T-helper 2 cell (primary cell): Measurements from ENCODE around the gene C1orf167.
A peak's percentile ranks its signal among the peaks of the same experiment; 100 is the strongest.
"Not testable (repeated sequence)": the region's sequence is repeated elsewhere in the genome, so short reads cannot be mapped to it uniquely, and the experiment has no call there.

ENCODE experiments used
- DNase-seq, 5 experiments: peaks; one replicate each; pipeline versions ENCODE4 v3.0.0 to v3.0.0-alpha.2; 2012 to 2022

The C1orf167 gene

DNA sequence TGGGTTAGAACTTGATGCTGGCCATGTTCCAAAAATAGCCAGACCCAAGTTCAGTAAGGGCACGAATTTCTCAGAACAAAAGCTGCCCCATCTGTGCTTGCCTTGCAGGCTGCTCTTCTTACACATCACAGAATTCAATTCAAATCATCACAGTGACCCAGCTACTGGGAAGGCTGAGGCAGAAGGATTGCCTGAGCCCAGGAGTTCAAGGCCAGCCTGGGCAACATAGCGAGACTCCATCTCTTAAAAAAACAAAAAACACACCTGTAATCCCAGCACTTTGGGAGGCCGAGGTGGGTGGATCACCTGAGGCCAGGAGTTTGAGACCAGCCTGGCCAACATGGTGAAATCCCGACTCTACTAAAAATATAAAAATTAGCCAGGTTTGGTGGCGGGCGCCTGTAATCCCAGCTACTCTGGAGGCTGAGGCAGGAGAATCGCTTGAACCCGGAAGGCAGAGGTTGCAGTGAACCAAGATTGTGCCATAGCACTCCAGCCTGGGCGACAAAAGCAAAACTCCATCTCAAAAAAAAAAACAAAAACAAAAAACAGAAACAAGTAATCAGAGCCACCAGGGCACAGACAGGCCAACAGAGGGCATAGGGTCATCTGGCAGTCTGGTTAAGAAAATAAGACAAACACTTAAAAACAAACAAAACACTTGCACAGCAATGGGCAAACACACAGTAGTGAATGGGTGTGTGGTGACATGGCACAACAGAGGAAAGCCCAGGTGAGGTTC lies 42.1 kb downstream of the C1orf167 start:
- DNase-seq, result not testable (repeated sequence)

DNA sequence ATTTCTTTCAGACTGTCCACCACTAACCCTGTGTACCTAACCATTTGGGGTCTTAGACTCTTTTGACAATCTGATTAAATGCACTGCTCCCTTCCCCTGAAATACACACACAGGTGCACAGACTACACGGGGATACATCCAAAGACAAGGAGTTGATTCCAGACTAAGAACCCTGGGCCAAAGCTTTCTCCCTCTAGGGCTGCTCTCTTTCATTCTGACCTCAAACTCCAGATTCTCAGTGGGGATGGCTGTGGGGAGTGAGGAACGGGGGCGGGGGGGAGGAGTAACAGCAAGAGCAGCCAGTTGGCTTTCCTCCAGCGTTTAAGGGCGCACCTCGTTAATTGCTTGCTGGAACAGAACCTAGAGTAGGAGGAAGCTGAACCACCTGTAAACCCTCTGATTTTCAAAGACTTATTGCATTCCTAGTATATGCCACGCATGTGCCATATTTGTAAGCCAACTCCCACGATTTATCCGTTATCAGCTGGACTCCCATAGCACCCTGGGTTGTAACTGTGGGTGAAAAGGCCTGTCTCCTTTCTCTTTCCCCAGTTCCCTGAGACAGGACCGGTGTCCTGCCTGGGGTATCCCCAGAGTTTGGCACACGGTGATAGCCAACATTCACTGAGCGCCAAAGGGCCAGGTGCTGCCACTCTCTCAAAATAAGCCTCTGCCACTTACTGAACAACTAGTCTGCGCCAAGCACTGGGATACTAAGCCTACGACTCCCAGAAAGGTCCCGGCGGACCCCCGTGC lies 42.9 kb downstream of the C1orf167 start:
- DNase-seq, result peak in 2 of 5 experiments; percentile 3 to 37

DNA sequence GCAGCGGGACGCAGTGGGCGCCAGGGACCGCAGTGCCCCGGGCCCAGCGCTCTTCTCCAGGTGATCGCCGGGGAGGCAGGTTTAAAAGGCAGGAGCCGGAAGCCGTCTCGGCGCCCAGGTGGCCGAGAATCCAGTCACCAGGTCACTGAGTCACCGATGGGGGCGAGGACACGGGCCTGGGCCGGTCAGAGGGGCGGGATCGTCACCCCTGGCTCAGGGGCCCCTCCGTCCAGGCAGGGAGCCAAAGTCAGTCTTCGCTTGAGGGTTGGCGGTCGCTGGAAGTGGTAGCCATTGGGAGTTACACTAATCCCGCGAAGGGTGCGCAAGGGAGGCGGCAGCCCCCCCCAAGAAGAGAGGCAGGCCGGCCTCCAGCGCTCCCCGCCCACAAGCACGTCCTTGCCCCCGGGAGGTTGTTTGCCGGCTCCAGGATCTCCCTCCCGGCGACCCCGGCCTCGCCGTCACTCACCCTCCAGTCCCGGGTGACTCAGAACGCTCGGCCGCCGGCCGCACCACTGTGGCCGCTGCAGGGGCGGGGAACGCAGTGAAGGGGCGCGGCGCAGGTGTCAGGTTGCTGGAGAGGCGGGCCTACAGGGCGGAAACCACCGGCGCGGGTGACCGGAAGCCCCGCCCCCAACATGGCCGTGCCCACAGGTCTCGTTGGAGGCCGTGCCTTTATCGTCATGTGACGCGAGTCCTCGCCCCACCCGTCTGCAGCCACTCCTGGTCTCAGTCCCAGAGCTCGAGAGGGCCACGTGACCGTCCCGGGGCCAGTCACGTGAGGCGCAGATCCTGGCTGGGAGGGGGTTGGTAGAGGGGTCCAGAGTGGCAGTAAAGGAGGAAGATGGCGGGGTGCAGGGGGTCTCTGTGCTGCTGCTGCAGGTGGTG lies 43.7 kb downstream of the C1orf167 start, which contains the start of the genes CLCN6 and MTHFR:
Gene CLCN6, plus strand, starts transcription at position 770 of the 885 bp plus-strand sequence. Its CDS starts 72 bp downstream, at position 842.
Gene MTHFR, minus strand, starts transcription at position 543 of the 885 bp plus-strand sequence. CDS start 2,848 bp downstream, outside the sequence.
- DNase-seq, result peak; percentile 97 to 99 (median 98)

DNA sequence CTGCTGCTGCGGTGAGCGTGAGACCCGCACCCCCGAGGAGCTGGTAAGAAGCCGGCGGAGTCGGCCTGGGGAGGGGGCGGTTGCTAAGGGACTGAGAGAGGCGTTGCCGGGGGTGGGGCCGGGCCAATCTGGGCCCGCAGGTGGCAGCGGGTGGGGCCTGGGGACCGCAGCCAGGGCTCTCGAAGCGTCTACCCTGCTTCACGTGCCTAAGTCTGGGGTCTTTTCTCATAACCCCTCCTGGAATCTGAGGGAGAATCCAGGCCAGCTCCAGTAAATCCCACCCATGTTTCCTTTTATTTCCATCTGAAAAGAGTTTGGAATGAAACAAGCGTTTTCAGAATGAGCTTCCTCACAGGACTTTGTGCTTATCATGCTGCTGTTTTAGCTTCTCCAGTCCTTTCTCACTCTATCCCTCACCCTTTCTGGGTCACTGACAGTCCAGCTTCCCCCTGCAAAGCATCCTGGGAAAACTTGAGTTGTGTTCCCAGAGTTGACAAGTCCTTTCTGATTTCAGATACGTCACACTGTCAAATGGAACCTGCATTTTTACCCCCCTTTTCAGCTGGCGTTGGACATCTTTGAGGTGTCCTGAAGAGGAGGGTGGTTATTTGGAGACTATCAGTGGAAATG lies 44.4 kb downstream of the C1orf167 start:
- peak in 1 of 5 experiments; percentile 62 for DNase-seq

DNA sequence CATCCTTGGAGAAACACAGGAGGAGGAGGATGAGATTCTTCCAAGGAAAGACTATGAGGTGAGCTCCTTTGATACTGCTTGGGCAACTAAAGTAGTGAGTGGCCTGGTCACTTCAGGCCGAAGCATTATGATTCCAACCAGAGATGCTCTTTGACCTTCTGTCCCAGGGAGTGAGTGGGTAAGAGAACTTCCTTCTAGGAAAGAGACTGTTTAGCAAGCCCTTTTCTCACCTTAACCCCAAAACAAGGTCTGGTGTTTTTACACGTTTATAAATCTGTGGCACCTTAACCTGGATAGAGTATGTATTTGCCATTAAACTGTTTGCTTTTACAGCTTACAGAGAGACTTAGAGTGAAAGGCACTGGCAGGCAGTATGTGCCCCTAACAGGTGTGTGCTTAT lies 45.1 kb downstream of the C1orf167 start:
- no peak for DNase-seq

DNA sequence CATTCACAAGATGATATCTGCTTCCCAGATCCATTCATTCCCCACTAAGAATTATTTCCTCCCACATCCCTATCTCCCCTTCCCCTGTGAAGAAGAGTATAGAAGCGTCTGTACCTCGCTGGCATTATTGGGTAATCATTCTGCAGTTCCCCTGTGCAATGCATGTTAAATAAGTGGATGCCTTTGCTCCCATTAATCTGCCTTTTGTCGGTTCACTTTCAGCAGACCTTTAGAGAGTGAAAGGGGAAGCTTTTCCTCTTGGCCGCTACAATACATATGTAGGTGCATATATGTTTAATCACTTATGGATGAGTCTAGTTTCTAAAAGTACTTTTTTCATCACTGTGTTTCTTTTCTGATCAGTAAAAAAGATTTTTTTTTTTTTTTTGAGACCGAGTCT lies 51.0 kb downstream of the C1orf167 start:
- DNase-seq, result no peak

DNA sequence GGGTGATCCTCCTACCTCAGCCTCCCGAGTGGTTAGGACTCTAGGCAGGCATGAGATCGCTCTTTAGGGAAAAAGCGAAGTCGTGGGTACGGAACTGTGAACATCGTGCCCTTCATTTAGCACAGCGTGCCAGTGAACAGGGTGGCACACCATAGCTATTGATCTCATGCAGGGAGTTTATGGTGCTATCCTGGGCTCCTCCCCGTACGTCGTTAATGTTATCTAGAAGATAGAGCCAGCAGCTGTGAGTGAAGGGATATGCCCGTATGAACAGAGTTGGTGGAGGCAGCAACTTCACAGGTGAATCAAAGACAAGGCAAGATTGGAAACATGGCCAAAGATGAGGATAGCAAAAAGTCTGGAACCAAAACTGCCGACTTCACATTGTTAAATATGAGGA lies 55.2 kb downstream of the C1orf167 start:
- no peak for DNase-seq

DNA sequence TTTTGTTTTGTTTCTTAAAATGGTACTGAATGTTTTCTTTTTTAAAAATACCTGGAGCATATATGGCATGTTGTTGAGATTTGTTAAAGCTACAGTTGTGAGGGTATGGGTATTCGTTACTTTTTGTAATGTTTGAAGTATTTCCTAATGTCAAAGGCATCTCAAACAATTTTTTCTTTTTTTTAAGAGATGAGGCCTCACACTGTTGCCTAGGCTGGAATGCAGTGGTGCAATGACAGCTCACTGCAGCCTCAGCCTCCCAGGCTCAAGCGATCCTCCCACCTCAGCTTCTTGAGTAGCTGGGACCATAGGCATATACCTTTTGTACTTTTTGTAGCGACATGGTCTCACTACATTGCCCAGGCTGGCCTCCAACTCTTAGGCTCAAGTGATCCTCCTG lies 60.1 kb downstream of the C1orf167 start:
- DNase-seq, result no peak

DNA sequence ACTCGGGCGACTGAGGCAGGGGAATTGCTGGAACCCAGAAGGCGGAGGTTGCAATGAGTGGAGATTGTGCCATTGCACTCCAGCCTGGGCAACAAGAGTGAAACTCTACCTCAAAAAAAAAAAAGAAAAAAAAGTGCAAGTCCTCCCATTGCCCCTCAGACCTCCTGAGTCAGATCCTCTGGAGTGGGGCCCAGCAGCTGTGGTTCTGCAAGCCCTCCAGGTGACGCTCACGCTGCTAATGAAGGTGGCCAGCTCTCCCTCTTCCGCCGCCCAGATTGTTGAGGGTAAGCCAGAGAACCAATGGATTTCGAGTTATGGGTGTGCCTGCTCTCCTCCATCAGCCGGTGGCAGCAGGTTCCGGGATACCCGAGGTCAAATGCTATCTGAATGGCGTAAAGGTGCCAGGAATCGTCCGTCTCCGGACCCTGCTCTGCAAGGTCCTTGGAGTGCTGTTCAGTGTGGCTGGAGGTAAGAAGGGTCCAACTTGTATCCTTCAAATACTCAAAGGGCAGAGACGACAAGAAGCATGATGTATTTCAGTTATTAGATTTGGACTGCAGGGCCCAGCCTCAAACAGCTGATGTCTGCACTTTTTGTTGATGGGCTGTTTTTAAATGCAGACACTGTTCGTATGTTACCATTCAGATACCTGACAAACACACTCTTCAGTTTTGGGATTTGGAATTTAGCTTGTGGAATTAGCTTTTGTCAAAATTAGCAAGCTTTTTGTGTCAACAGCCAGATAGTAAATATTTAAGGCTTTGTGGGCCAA lies 61.6 kb downstream of the C1orf167 start:
- DNase-seq, result no peak

DNA sequence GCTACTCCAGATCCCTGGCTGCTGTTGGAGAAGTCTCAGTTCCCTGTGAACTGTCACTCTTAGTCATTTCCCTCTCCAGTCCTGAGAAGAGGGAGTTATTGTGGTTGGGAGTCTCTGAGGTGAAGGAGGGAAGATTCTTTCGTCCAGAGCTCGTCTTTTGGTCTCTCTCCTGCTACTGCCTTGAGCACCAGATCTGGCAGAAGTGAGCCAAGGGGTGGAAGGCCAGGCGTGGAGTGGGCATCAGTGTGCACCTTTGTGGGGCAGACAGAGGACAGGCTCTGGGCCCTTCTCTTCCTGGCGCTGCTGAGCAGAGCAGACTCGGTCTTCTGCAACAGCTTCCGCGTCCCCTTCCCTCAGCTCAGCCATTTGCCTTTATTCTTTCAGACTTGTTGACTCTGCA lies 63.1 kb downstream of the C1orf167 start:
- no peak for DNase-seq

DNA sequence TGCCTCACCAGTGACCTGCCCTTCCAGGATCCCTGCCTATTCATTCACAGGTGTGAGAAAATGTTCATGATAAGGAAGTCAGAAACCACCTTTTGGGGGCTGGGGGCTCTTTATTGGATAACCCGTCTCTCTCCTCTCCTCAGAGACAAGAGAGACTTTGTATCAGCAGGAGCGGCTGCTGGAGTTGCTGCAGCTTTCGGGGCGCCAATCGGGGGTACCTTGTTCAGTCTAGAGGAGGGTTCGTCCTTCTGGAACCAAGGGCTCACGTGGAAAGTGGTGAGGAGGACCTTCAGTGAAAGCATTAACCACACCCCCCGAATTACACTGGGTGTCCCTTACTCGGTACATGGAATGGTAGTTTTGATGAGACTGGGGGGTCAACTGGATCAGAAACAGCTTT lies 65.0 kb downstream of the C1orf167 start:
- DNase-seq, result no peak

DNA sequence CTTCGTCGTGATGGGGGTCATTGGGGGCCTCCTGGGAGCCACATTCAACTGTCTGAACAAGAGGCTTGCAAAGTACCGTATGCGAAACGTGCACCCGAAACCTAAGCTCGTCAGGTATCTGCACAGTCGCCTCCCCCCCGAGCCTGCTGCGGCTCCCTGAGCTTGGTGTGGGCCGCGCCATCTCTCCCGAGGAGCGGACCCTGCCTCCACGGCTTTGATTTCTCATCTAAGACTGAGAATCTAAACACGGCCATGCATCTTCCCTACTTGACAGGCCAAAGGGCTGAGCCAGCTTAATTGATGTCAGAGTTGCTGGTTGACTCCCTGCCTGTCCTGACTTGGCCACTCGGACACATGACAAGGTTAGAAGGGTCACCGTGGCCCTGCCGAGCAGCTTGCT lies 66.5 kb downstream of the C1orf167 start:
- no peak for DNase-seq

DNA sequence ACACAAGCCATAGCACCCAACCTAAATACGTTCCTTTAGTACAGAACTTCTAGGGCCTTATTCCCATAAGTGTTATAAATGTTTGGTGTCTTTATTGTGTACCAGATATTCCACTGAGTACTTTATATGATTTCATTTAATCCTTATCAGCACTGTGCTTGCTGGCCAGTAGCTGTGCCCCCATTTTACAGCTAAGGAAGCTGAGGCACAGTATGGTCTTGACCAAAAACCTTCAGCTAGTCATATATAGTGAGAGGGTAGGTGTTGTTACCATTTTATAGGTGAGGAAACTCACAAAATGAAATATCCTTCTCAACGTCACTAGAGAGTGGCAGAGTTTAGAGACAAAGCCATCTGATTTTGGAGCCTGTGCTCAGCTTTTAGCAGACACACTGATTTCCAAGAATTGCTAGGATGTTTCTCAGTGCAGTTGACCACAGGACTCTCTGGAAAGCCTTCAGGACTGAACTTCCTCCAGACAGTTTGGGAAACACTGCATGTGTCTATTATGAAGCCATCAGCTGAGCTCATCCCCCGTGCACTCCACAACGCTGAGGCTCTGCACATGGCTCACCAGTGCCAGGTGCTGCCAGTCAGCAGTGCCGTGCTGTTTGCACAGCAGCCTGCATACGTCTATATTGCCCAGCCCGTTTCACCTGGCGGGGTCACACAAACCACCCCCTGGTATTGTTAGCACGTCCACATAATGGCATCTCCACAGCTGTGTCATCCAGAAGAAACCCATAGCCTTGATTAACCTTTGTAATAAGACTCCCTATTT lies 70.1 kb downstream of the C1orf167 start:
- DNase-seq, result no peak

DNA sequence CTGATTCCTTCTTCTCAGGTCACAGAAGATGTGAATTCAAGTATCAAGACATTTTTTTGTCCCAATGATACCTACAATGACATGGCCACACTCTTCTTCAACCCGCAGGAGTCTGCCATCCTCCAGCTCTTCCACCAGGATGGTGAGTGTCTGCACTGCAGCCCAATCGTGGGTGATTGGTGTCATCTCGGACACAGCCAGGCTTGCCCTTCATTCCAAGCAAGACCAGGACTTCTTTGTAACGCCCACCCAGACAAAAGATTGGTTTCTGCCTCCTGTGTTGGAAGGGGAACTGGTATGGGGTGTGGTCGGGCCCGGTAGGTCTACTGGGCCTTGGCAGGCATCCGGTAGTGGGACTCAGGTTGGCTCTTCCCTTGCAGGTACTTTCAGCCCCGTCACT lies 71.5 kb downstream of the C1orf167 start:
- no peak for DNase-seq

DNA sequence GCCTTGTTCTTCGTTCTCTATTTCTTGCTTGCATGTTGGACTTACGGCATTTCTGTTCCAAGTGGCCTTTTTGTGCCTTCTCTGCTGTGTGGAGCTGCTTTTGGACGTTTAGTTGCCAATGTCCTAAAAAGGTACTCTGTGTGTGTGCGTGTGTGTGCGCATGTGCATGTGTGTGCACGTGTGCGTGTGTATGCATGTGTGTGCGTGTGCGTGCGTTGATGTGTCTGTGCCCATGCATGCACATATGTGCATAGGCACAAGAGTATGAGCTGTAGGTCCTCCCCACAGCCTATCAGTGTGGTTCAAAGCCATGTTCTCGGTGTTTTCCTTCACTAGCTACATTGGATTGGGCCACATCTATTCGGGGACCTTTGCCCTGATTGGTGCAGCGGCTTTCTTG lies 71.9 kb downstream of the C1orf167 start:
- no peak for DNase-seq

DNA sequence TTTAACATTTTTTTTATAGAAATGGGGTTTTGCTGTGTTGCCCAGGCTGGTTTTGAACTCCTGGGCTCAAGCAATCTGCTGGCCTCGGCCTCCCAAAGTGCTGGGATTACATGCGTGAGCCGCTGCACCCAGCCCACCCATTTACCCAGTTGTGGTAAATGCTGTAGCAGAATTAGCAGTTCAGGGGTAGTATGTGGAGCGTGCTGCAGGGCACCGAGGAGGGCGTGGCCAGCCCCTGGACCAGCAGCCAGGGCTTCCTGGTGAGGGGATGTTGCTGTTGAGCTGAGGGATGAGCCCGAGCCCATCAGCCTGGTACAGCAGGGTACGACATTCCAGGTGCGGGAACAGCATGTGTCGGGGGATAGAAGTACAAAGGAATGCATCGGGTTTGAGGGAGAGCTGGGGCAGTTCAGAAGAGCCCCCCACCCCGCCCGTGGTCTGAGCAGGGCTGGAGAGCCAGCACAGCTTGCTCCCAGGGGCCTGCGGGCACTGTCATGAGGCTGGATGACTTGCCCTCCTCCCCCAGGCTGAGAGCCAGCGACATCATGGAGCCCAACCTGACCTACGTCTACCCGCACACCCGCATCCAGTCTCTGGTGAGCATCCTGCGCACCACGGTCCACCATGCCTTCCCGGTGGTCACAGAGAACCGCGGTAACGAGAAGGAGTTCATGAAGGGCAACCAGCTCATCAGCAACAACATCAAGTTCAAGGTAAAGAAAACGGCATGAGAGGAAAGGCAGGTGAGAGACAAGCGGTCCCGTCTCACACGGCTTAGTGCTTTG lies 73.6 kb downstream of the C1orf167 start:
- DNase-seq, result no peak

DNA sequence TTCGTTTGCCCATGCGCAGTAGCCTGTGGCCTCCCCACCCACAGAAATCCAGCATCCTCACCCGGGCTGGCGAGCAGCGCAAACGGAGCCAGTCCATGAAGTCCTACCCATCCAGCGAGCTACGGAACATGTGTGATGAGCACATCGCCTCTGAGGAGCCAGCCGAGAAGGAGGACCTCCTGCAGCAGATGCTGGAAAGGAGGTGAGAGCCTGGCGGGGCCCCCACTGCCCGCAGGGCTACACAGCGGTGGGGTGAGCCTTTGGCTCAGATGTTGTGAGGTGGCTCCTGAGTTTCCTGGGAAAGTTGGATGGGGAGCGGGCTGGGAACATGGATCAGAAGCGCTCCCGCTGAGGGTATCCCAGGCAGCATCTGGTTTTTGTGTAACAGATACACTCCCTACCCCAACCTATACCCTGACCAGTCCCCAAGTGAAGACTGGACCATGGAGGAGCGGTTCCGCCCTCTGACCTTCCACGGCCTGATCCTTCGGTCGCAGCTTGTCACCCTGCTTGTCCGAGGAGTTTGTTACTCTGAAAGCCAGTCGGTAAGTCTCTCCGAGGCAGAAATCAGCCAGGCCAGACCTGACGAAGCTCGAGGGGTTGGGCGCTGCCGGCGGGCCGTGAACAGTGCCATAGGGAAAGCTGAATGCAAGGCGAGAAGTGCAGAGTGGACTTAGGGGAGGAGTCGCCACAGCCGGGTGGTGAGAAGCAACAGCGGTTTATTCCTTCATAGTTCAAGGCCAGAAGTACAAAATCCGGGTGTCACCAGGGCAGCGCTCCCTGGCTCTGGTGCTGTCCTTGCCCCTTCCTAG lies 75.2 kb downstream of the C1orf167 start:
- no peak for DNase-seq

DNA sequence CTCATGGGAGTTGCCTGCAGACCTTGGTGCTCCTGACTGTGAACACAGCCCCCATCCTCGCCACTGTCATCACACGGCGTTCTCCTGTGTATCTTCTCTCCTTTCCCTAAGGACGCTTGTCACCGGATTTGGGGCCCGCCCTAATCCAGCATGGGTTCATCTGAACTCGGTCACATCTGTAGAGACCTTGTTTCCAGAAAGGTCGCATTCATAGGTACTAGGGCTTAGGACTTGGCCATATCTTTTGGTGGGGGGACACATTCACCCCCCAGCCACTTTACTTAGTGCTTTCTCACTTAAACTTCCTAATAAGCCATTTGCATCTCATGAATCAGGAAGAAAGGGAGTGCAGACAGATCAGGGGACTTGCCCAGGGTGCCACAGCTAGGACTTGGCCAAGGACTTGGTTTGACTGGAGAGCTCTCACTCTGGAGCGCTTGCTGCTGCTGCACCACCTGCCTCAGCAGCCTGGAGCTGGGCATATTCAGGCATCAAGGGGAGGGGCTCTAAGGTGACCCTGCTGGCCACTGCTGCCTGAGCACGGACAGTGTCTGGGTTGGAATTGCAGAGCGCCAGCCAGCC lies 75.9 kb downstream of the C1orf167 start:
- no peak for DNase-seq
